Stimulated activated CD8-positive, alpha-beta memory T cell treated with anti-CD3 and anti-CD28 coated beads, Interleukin-7, amount 100 ng/mL, for 4 hours (primary cell): Measurements from ENCODE around the gene TBC1D3E.
"Not testable (repeated sequence)": the region's sequence is repeated elsewhere in the genome, so short reads cannot be mapped to it uniquely, and the experiment has no call there.

ENCODE experiments used
- DNase-seq, 2 donors: peaks; one replicate each; pipeline ENCODE4 v3.0.0-alpha.2; 2020; ENCODE audit warnings: low read depth in 2 of 2

The TBC1D3E gene

DNA sequence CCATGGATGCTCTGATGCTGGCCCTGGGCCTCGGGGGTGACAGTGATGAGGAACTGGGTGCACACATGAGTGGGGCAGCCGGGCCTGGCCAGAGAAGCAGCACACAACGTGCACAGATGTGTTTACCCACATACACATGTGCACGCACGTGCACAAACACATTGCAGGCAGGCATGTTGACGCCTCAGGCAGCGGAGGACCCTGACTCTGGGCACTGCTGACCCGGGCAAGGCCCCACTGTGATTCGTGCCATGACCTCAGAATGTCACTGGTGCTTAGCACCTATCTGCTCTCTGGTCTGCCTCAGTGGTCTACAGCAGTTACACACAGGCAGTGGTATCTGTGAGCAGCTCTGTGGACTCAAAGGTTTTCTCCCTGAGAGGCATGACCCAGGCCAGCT, at the start of gene TBC1D3E:
Gene TBC1D3E (plus strand): TSS at position 301 of the 400 bp plus-strand sequence. CDS start 1,545 bp downstream, outside the sequence.
- DNase-seq: not testable (repeated sequence)

DNA sequence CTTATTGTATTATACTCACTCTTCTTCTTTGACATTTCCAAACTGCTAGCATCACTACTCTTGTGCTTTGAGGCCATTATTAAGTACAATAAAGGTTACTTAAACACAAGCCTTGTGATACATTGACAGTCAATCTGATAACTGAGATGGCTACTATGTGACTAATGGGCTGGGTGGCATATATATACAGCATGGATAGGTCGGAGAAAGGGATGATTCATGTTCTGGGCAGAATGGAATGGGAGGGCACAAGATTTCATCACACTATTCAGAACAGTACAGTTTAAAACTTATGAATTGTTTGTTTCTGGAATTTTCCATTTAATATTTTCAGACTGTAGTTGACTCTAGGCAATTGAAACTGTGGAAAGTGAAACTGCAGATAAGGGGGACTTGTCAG, 40.4 kb upstream of the TBC1D3E start:
- not testable (repeated sequence) for DNase-seq

DNA sequence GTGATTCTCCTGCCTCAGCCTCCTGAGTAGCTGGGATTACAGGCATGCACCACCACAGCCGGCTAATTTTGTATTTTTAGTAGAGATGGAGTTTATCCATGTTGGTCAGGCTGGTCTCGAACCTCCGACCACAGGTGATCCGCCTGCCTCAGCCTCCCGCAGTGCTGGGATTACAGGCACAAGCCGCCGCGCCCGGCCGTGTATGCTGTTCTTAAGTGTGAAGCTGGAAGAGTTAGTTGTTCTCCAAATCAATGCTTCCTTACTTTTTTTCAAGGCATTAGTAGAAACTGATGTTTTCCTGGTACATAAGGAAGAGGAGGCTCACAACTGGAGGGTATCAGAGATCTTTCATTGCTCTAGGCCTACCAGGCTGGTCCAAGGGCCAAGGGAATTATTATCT, 39.6 kb upstream of the TBC1D3E start:
- not testable (repeated sequence) for DNase-seq

DNA sequence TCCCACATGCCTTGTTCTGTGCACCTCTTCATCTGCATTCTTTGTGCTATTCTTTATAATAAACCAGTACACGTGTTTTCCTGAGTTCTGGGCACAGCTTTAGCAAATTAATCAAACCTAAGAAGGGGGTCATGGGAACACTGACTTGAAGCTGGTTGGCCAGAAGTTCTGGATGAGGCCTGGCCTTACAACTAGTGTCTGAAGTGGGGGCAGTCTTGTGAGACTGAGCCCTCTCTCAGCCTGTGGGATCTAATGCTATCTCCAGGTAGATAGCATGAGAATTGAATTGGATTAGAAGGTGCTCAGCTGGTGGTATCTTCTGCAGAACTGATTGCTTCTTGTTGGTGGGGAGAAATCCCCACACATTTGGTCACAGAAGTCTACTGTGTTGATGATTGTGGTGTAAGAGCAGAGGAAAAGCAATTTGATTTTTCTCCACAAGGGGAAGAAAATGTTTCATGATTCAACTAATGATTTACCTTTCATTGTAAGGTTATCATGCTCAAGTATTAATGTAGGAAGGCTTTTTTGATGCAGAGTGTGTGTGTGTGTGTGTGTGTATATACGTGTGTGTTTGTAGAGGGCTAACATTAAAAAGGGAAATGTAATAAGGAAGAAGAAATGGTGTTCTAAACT, 33.6 kb upstream of the TBC1D3E start:
- not testable (repeated sequence) for DNase-seq

DNA sequence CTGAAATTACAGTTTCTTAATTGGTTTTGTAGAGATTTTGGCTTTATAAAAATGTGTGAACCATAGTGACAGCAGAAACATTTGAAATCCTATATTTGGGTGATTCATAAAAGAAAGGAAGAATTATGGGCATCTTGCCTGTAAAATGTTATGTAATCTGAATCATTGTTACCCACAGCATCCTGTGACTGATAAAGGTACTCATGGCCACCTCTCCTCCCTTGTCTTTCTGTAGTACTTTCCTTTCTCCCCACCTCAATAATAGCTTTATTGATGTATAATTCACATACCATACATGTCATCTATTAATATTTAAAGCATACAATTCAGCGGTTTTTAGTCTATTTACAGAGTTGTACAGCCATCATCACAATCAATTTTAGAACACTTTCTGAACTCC, 28.5 kb upstream of the TBC1D3E start:
- not testable (repeated sequence) for DNase-seq

DNA sequence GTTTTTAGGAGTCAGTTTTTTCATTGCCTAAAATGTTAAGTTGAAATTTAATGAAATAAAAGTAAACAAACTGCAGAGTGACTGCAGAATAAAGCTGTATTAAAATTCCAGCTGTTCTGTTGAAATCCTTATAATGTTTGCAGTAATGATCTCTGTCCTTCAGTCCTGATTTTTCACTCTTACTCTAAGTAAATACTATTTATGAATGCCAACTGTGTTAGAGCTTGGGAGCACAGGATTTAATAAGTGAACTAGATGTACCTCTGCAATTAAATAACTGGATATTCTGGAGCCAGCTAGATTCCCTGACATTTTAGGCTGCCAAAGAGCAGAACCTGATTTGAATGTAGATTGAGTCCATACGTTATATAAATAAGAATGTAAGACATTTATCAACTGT, 7.9 kb upstream of the TBC1D3E start:
- not testable (repeated sequence) for DNase-seq

DNA sequence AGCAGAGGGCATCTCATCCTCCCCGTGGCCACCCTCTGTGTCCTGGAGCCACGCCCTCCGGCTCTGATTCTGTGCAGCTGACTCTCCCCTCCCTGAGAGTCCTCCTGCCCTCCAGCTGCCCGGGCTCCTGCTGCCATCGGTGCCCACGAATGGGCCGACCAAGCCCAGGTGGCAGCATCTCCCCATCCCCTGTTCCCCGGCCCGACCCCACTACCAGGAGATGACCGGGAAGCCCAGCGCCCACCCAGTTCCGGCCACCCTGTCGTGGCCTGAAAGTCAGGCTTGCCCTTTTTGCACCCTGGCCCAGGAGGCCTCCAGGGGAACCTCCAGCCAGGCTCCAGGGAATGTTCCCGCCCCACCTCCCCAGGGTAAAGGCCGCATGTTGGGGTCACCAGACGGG, 7.1 kb downstream of the TBC1D3E start:
- DNase-seq: not testable (repeated sequence)
